Measurements from ENCODE around the gene CIDEC. TPM values are rescaled to one million over a fixed set of nuclear protein-coding genes. Genes with fewer than 3 reads are reported as not detected.
A peak's percentile ranks its signal among the peaks of the same experiment; 100 is the strongest.

CIDEC gene
- total and polyA plus RNA-seq, 2 of the 13 experiments (the other 11 are each of a cell fraction or from before 2014, with no cell fraction given), result 2.5 to 10.4 TPM

GRCh38 chr3:9890249-9891071 is 10.4 kb upstream of the CIDEC start, which contains the start of gene JAGN1 (continued):
- peak; percentile 95; the same call in 1 of the 2 replicates for TF ChIP-seq ZNF446 (CRISPR knock-in tag; IDR thresholded peaks at IDR 0.05)
- 0 out of 2 replicates have a peak, but pooled peaks have one; percentile 24 for TF ChIP-seq NAIF1 (CRISPR knock-in tag; IDR thresholded peaks at IDR 0.05; ENCODE audit: borderline replicate concordance)
- 0 out of 2 replicates have a peak, but pooled peaks have one; percentile 63 for TF ChIP-seq REXO4 (CRISPR knock-in tag; IDR thresholded peaks at IDR 0.05; ENCODE audit: borderline replicate concordance)
- no peak; the same call in 1 of the 2 replicates for TF ChIP-seq FLYWCH1 (CRISPR knock-in tag; IDR thresholded peaks at IDR 0.05)
- peak; percentile 56; the same call in 1 of the 2 replicates for TF ChIP-seq ZMYM3 (CRISPR knock-in tag; IDR thresholded peaks at IDR 0.05)
- peak; percentile 89 for TF ChIP-seq GATAD1 (CRISPR knock-in tag; IDR thresholded peaks at IDR 0.05)
- TF ChIP-seq TBX3 (IDR thresholded peaks at IDR 0.05; ENCODE audit: borderline replicate concordance), result no peak
- no peak for TF ChIP-seq DMTF1 (CRISPR knock-in tag; IDR thresholded peaks at IDR 0.05)
- TF ChIP-seq ZNF7 (CRISPR knock-in tag; IDR thresholded peaks at IDR 0.05), result no peak
- TF ChIP-seq ZNF234 (CRISPR knock-in tag; conservative IDR thresholded peaks at IDR 0.05), result peak; percentile 66; the same call in 1 of the 2 replicates
- TF ChIP-seq THYN1 (CRISPR knock-in tag; IDR thresholded peaks at IDR 0.05; ENCODE audit: borderline replicate concordance, low read depth), result no peak
- TF ChIP-seq TGIF2 (CRISPR knock-in tag; IDR thresholded peaks at IDR 0.05), result no peak
- TF ChIP-seq ZNF552 (CRISPR knock-in tag; IDR thresholded peaks at IDR 0.05; ENCODE audit: borderline replicate concordance), result peak; percentile 53; the same call in 1 of the 2 replicates
- no peak for TF ChIP-seq ZBTB21 (CRISPR knock-in tag; IDR thresholded peaks at IDR 0.05)
- TF ChIP-seq ZNF670 (CRISPR knock-in tag; IDR thresholded peaks at IDR 0.05; ENCODE audit: borderline replicate concordance), result peak; percentile 85; the same call in 1 of the 2 replicates
- TF ChIP-seq HNRNPH1 (optimal IDR thresholded peaks at IDR 0.05; ENCODE audit: low read depth, low read length), result no peak
- TF ChIP-seq DPF2 (CRISPR knock-in tag; IDR thresholded peaks at IDR 0.05; ENCODE audit: borderline replicate concordance, low read depth), result no peak
- no peak for TF ChIP-seq NCOA5 (CRISPR knock-in tag; IDR thresholded peaks at IDR 0.05)
- no peak for TF ChIP-seq ZBTB8A (CRISPR knock-in tag; IDR thresholded peaks at IDR 0.05; ENCODE audit: borderline replicate concordance, low read depth)
- TF ChIP-seq RBM22 (optimal IDR thresholded peaks at IDR 0.05; ENCODE audit: low read length), result no peak
- TF ChIP-seq, protein P1, sequence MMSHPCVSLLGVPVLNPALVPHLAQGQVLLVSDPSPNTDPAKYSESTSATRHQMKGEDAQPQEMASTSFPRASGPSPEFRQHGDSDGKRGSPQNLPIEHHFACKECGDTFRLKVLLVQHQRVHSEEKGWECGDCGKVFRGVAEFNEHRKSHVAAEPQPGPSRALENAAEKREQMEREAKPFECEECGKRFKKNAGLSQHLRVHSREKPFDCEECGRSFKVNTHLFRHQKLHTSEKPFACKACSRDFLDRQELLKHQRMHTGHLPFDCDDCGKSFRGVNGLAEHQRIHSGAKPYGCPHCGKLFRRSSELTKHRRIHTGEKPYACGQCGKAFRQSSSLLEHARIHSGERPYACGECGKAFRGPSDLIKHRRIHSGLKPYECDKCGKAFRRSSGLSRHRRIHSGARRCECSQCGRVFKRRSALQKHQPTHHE (CRISPR knock-in tag; IDR thresholded peaks at IDR 0.05; ENCODE audit: borderline replicate concordance), result peak; percentile 70; the same call in 1 of the 2 replicates
- TF ChIP-seq ZSCAN21 (CRISPR knock-in tag; IDR thresholded peaks at IDR 0.05; ENCODE audit: borderline replicate concordance), result peak; percentile 94
- no peak for TF ChIP-seq ZNF10 (CRISPR knock-in tag; IDR thresholded peaks at IDR 0.05; ENCODE audit: borderline replicate concordance, low read depth)
- no peak for TF ChIP-seq HNF4G (IDR thresholded peaks at IDR 0.05; ENCODE audit: borderline replicate concordance, low read depth, low read length)
- 0 out of 2 replicates have a peak, but pooled peaks have one; percentile 25 for TF ChIP-seq HNF4G (CRISPR knock-in tag; IDR thresholded peaks at IDR 0.05; ENCODE audit: borderline replicate concordance, low read depth)
- TF ChIP-seq MED13 (CRISPR knock-in tag; IDR thresholded peaks at IDR 0.05), result peak; percentile 81
- TF ChIP-seq ZNF253 (CRISPR knock-in tag; IDR thresholded peaks at IDR 0.05; ENCODE audit: borderline replicate concordance), result no peak
- no peak for TF ChIP-seq ZKSCAN1 (IDR thresholded peaks at IDR 0.05; ENCODE audit: low read length)

Data from HepG2 (cell line).